DOHH2 (cell line): Measurements from ENCODE around the gene ATP8A2.

ENCODE experiments used
- H3F3A ChIP-seq: fragments of 200-600 bp; sonication (generic), shearing (Covaris generic); 2 replicates; pipeline ENCODE4 v1.6.0; 2016; ENCODE audit warnings: antibody characterized with exemption, mild to moderate bottlenecking; ENCODE audit not compliant: control insufficient read depth, insufficient read depth
- H3K27ac ChIP-seq: fragments of 200-600 bp; sonication (generic); 2 replicates; pipeline ENCODE4 v1.5.1; 2014; ENCODE audit warnings: low read depth, mild to moderate bottlenecking, low read length, moderate library complexity
- H3K27me3 ChIP-seq: fragments of 200-600 bp; sonication (generic); 2 replicates; pipeline ENCODE4 v1.6.1; 2014; ENCODE audit warnings: mild to moderate bottlenecking, low read length, mixed read lengths; ENCODE audit not compliant: control insufficient read depth
- H3K36me3 ChIP-seq: fragments of 200-600 bp; sonication (generic); 2 replicates; pipeline ENCODE4 v1.6.1; 2014; ENCODE audit warnings: mild to moderate bottlenecking, low read length, moderate library complexity, mixed read lengths; ENCODE audit not compliant: control insufficient read depth
- H3K4me1 ChIP-seq: fragments of 200-600 bp; sonication (generic); 2 replicates; pipeline ENCODE4 v1.6.1; 2014; ENCODE audit warnings: mild to moderate bottlenecking, low read length, mixed read lengths; ENCODE audit not compliant: control insufficient read depth
- H3K4me2 ChIP-seq: fragments of 200-600 bp; sonication (generic); 2 replicates; pipeline ENCODE4 v1.6.0; 2014; ENCODE audit warnings: mild to moderate bottlenecking, low read length, moderate library complexity
- H3K4me3 ChIP-seq: fragments of 200-600 bp; sonication (generic); 2 replicates; pipeline ENCODE4 v1.5.1; 2014; ENCODE audit warnings: mild to moderate bottlenecking, low read length, mixed read lengths
- H3K79me2 ChIP-seq: fragments of 200-600 bp; sonication (generic); 2 replicates; pipeline ENCODE4 v1.6.1; 2014; ENCODE audit warnings: mild to moderate bottlenecking, low read length, mixed read lengths; ENCODE audit not compliant: control insufficient read depth
- H3K9me2 ChIP-seq: fragments of 200-600 bp; sonication (generic); replicated peaks from 2 replicates; pipeline ENCODE4 v1.6.1; 2014; ENCODE audit warnings: mild to moderate bottlenecking, low read length, mixed read lengths; ENCODE audit not compliant: control insufficient read depth
- H3K9me3 ChIP-seq: fragments of 200-600 bp; sonication (generic); 2 replicates; pipeline ENCODE4 v1.6.1; 2014; ENCODE audit warnings: antibody characterized with exemption, low read length, mixed read lengths; ENCODE audit not compliant: control insufficient read depth, insufficient read depth
- H4K20me1 ChIP-seq: fragments of 200-600 bp; sonication (generic); 2 replicates; pipeline ENCODE4 v1.6.0; 2014; ENCODE audit warnings: low read depth, mild to moderate bottlenecking, antibody characterized with exemption, low read length, moderate library complexity; ENCODE audit not compliant: control insufficient read depth, insufficient read depth
- CTCF ChIP-seq: fragments of 200-600 bp; sonication (generic); IDR thresholded peaks from one replicate; pipeline ENCODE4 v1.5.1; 2014; ENCODE audit warnings: antibody characterized with exemption, mild to moderate bottlenecking, low read depth, low read length; ENCODE audit not compliant: poor library complexity, severe bottlenecking
- EZH2phosphoT487 ChIP-seq: fragments of 200-600 bp; sonication (generic); IDR thresholded peaks from 2 replicates; pipeline ENCODE4 v1.6.1; 2017; ENCODE audit warnings: borderline replicate concordance, mild to moderate bottlenecking, antibody characterized with exemption, low read length, moderate library complexity, mixed read lengths

Gene ATP8A2

GRCh38 chr13:25588336-25589060 lies 216.7 kb downstream of the ATP8A2 start:
- no peaks in the 10 kb centered on the region for H3K9me3 ChIP-seq
- H3K27me3 ChIP-seq, result peaks cover 8% of the 10 kb centered on the region; the same call in 1 of the 2 replicates
- H3K36me3 ChIP-seq, result no peaks in the 10 kb centered on the region
- no peak overlapping the region for H3K4me3 ChIP-seq
- H3K9me2 ChIP-seq, result no peaks in the 10 kb centered on the region
- H3F3A ChIP-seq, result no peaks in the 10 kb centered on the region
- no peak overlapping the region for H3K4me2 ChIP-seq
- H3K4me1 ChIP-seq, result no peaks in the 10 kb centered on the region
- no peaks in the 10 kb centered on the region for H4K20me1 ChIP-seq
- no peak for TF ChIP-seq CTCF
- no peak for TF ChIP-seq EZH2phosphoT487
- no peaks in the 10 kb centered on the region for H3K79me2 ChIP-seq
- no peak overlapping the region for H3K27ac ChIP-seq

- Histone ChIP-seq H3K4me3 (no peak overlapping the region), H3K27ac (no peak overlapping the region), H3K36me3 (no peaks in the 10 kb centered on the region), H4K20me1 (no peaks in the 10 kb centered on the region), H3K4me2 (no peak overlapping the region), H3K27me3 (peaks cover 15% of the 10 kb centered on the region), H3K4me1 (no peaks in the 10 kb centered on the region), H3K9me3 (no peaks in the 10 kb centered on the region), H3F3A (no peaks in the 10 kb centered on the region), H3K9me2 (no peaks in the 10 kb centered on the region), H3K79me2 (no peaks in the 10 kb centered on the region)
- TF ChIP-seq EZH2phosphoT487 (no peak), CTCF (no peak)
These were observed 226.6 kb downstream of the ATP8A2 start for GRCh38 chr13:25598421-25598820.

- no peak for TF ChIP-seq CTCF
- H3K36me3 ChIP-seq, result no peaks in the 10 kb centered on the region
- no peaks in the 10 kb centered on the region for H3K79me2 ChIP-seq
- no peaks in the 10 kb centered on the region for H4K20me1 ChIP-seq
- no peak overlapping the region for H3K27ac ChIP-seq
- H3K4me2 ChIP-seq, result no peak overlapping the region
- H3K4me1 ChIP-seq, result no peaks in the 10 kb centered on the region
- H3K9me2 ChIP-seq, result no peaks in the 10 kb centered on the region
- H3K4me3 ChIP-seq, result no peak overlapping the region
- peaks cover 12% of the 10 kb centered on the region for H3K27me3 ChIP-seq
- H3F3A ChIP-seq, result no peaks in the 10 kb centered on the region
- no peaks in the 10 kb centered on the region for H3K9me3 ChIP-seq
These were observed 230.4 kb downstream of the ATP8A2 start for GRCh38 chr13:25602176-25602575.
